SU-DHL-6 (cell line): Measurements from ENCODE around the gene ARFGAP3.
A peak's percentile ranks its signal among the peaks of the same experiment; 100 is the strongest.

ENCODE experiments used
- H2AFZ ChIP-seq: fragments of 200-600 bp; sonication (generic); 2 replicates; pipeline ENCODE4 v1.6.1; 2014; ENCODE audit warnings: low read depth, mild to moderate bottlenecking, moderate library complexity, mixed read lengths, antibody characterized with exemption, low read length; ENCODE audit not compliant: severe bottlenecking
- H3F3A ChIP-seq: fragments of 200-600 bp; shearing (Covaris generic); 2 replicates; pipeline ENCODE4 v1.6.0; 2016; ENCODE audit warnings: antibody characterized with exemption, mild to moderate bottlenecking; ENCODE audit not compliant: insufficient read depth
- H3K27ac ChIP-seq: fragments of 200-600 bp; sonication (generic); 2 replicates; pipeline ENCODE4 v1.5.1; 2016; ENCODE audit warnings: low read depth, mild to moderate bottlenecking, low read length, moderate library complexity, mixed read lengths
- H3K27me3 ChIP-seq: fragments of 200-600 bp; sonication (generic), shearing (Covaris generic); 2 replicates; pipeline ENCODE4 v1.6.0; 2014; ENCODE audit warnings: mild to moderate bottlenecking, low read length
- H3K36me3 ChIP-seq: fragments of 200-600 bp; sonication (generic); 2 replicates; pipeline ENCODE4 v1.6.1; 2014; ENCODE audit warnings: mild to moderate bottlenecking, low read length, mixed read lengths
- H3K4me2 ChIP-seq: fragments of 300-600, 200-600 bp; shearing (Covaris generic), sonication (generic); 2 replicates; pipeline ENCODE4 v1.6.0; 2014; ENCODE audit warnings: low read length, low read depth, mild to moderate bottlenecking; ENCODE audit not compliant: poor library complexity, severe bottlenecking
- H3K4me3 ChIP-seq: fragments of 200-600 bp; sonication (generic); 2 replicates; pipeline ENCODE4 v1.5.1; 2014; ENCODE audit warnings: antibody characterized with exemption, low read length, mild to moderate bottlenecking, mixed read lengths; ENCODE audit not compliant: insufficient read depth, poor library complexity, severe bottlenecking
- H3K79me2 ChIP-seq: fragments of 200-600 bp; sonication (generic); 2 replicates; pipeline ENCODE4 v1.6.1; 2014; ENCODE audit warnings: mild to moderate bottlenecking, low read length, moderate library complexity; ENCODE audit not compliant: insufficient read depth
- H3K9ac ChIP-seq: fragments of 200-600 bp; sonication (generic); 2 replicates; pipeline ENCODE4 v1.7.0; 2014; ENCODE audit warnings: mild to moderate bottlenecking, low read length
- H3K9me2 ChIP-seq: fragments of 200-600 bp; sonication (generic); replicated peaks from 2 replicates; pipeline ENCODE4 v1.6.1; 2014; ENCODE audit warnings: low read length; ENCODE audit not compliant: insufficient read depth
- H3K9me3 ChIP-seq: fragments of 200-600 bp; sonication (generic); 2 replicates; pipeline ENCODE4 v1.6.1; 2014; ENCODE audit warnings: low read length, mixed read lengths; ENCODE audit not compliant: insufficient read depth
- H4K20me1 ChIP-seq: fragments of 200-600 bp; sonication (generic); 2 replicates; pipeline ENCODE4 v1.6.1; 2014; ENCODE audit warnings: low read depth, mild to moderate bottlenecking, antibody characterized with exemption, low read length, moderate library complexity, mixed read lengths
- CTCF ChIP-seq: fragments of 200-600 bp; sonication (generic); IDR thresholded peaks from one replicate; pipeline ENCODE4 v1.5.1; 2017; ENCODE audit warnings: antibody characterized with exemption, mild to moderate bottlenecking, low read length, moderate library complexity; ENCODE audit not compliant: insufficient read depth, poor library complexity, severe bottlenecking
- EZH2phosphoT487 ChIP-seq: fragments of 200-600 bp; sonication (generic), shearing (Covaris generic); conservative IDR thresholded peaks from 2 replicates; pipeline ENCODE4 v1.6.1; 2018; ENCODE audit warnings: mild to moderate bottlenecking, antibody characterized with exemption, low read length, moderate library complexity, mixed read lengths

ARFGAP3 gene

GRCh38 chr22:42772647-42773046 lies 84.4 kb downstream of the ARFGAP3 start:
- H3K27ac ChIP-seq, result peak overlapping the region; percentile 71
- peaks cover 16% of the 10 kb centered on the region for H3F3A ChIP-seq
- H3K36me3 ChIP-seq, result no peaks in the 10 kb centered on the region
- H4K20me1 ChIP-seq, result no peaks in the 10 kb centered on the region
- H3K9ac ChIP-seq, result peak overlapping the region; percentile 32
- no peak overlapping the region for H2AFZ ChIP-seq
- no peaks in the 10 kb centered on the region; the same call in 1 of the 2 replicates for H3K9me3 ChIP-seq
- H3K4me2 ChIP-seq, result peak overlapping the region; percentile 30
- no peaks in the 10 kb centered on the region for H3K9me2 ChIP-seq
- TF ChIP-seq CTCF (no peak), EZH2phosphoT487 (no peak)
- no peaks in the 10 kb centered on the region for H3K27me3 ChIP-seq
- no peak overlapping the region for H3K4me3 ChIP-seq
- H3K79me2 ChIP-seq, result no peaks in the 10 kb centered on the region

- no peaks in the 10 kb centered on the region for H3K9me2 ChIP-seq
- no peaks in the 10 kb centered on the region for H3K36me3 ChIP-seq
- H3F3A ChIP-seq, result peaks cover 16% of the 10 kb centered on the region
- peak overlapping the region; percentile 21; the same call in 1 of the 2 replicates for H3K9ac ChIP-seq
- no peaks in the 10 kb centered on the region; the same call in 1 of the 2 replicates for H3K9me3 ChIP-seq
- no peak overlapping the region for H2AFZ ChIP-seq
- no peak for TF ChIP-seq EZH2phosphoT487
- peak overlapping the region; percentile 71 for H3K27ac ChIP-seq
- no peaks in the 10 kb centered on the region for H3K79me2 ChIP-seq
- peak overlapping the region; percentile 47 for H3K4me2 ChIP-seq
- no peak overlapping the region for H3K4me3 ChIP-seq
- H3K27me3 ChIP-seq, result no peaks in the 10 kb centered on the region
- H4K20me1 ChIP-seq, result no peaks in the 10 kb centered on the region
These were observed 86.0 kb downstream of the ARFGAP3 start for GRCh38 chr22:42770941-42771647.

- no peaks in the 10 kb centered on the region for H3K27me3 ChIP-seq
- no peaks in the 10 kb centered on the region for H4K20me1 ChIP-seq
- TF ChIP-seq CTCF (no peak), EZH2phosphoT487 (no peak)
- H3K36me3 ChIP-seq, result no peaks in the 10 kb centered on the region
- H3K9ac ChIP-seq, result peak overlapping the region; percentile 21
- no peaks in the 10 kb centered on the region; the same call in 1 of the 2 replicates for H3K9me3 ChIP-seq
- H3K27ac ChIP-seq, result peak overlapping the region; percentile 71
- H3F3A ChIP-seq, result peaks cover 16% of the 10 kb centered on the region
- H2AFZ ChIP-seq, result no peak overlapping the region
- H3K79me2 ChIP-seq, result no peaks in the 10 kb centered on the region
- peak overlapping the region; percentile 47 for H3K4me2 ChIP-seq
- H3K9me2 ChIP-seq, result no peaks in the 10 kb centered on the region
- no peak overlapping the region for H3K4me3 ChIP-seq
These were observed 86.7 kb downstream of the ARFGAP3 start for GRCh38 chr22:42770448-42770726.

GRCh38 chr22:42769574-42770447 lies 87.3 kb downstream of the ARFGAP3 start:
- no peaks in the 10 kb centered on the region for H3K27me3 ChIP-seq
- no peak overlapping the region for H3K4me3 ChIP-seq
- TF ChIP-seq EZH2phosphoT487 (no peak), CTCF (no peak)
- H3K9me3 ChIP-seq, result no peaks in the 10 kb centered on the region; the same call in 1 of the 2 replicates
- H3F3A ChIP-seq, result peaks cover 16% of the 10 kb centered on the region
- no peaks in the 10 kb centered on the region for H4K20me1 ChIP-seq
- H3K9me2 ChIP-seq, result no peaks in the 10 kb centered on the region
- H3K36me3 ChIP-seq, result no peaks in the 10 kb centered on the region
- H2AFZ ChIP-seq, result no peak overlapping the region
- H3K9ac ChIP-seq, result peak overlapping the region; percentile 32
- H3K27ac ChIP-seq, result peak overlapping the region; percentile 71
- no peaks in the 10 kb centered on the region for H3K79me2 ChIP-seq
- peak overlapping the region; percentile 47 for H3K4me2 ChIP-seq
